Esophagus muscularis mucosa (tissue), 4 donors: Measurements from ENCODE around the gene KLHL4. TPM values are rescaled to one million over a fixed set of nuclear protein-coding genes. Genes with fewer than 3 reads are reported as not detected.
A peak's percentile ranks its signal among the peaks of the same experiment; 100 is the strongest.
"Not testable (repeated sequence)": the region's sequence is repeated elsewhere in the genome, so short reads cannot be mapped to it uniquely, and the experiment has no call there.

Source experiments
- DNase-seq: peaks from one replicate; pipeline ENCODE4 v3.0.0-alpha.2; 2017; ENCODE audit errors: extremely low spot score
- H3K27ac ChIP-seq, 4 donors: fragments of 200-600 bp; sonication (generic); replicated peaks in 1 of 4; 1 replicate in 3 of 4; 2 replicates in 1 of 4; pipeline ENCODE4 v1.5.1; 2016 to 2019; ENCODE audit warnings: mild to moderate bottlenecking in 1 of 4
- H3K27me3 ChIP-seq, 4 donors: fragments of 200-600 bp; sonication (generic); one replicate each; pipeline versions ENCODE4 v1.5.1 to v1.6.0; 2016 to 2019
- H3K36me3 ChIP-seq, 4 donors: fragments of 200-600 bp; sonication (generic); one replicate each; pipeline ENCODE4 v1.5.1; 2016 to 2019
- H3K4me1 ChIP-seq, 4 donors: fragments of 200-600 bp; sonication (generic); one replicate each; pipeline ENCODE4 v1.5.1; 2016 to 2019
- H3K4me3 ChIP-seq, 4 donors: fragments of 200-600 bp; sonication (generic); 1 replicate in 2 of 4; 2 replicates in 2 of 4; pipeline ENCODE4 v1.5.1; 2016 to 2019; ENCODE audit warnings: mild to moderate bottlenecking in 4 of 4, moderate library complexity in 1 of 4
- H3K9me3 ChIP-seq, 4 donors: fragments of 200-600 bp; sonication (generic); 1 replicate in 3 of 4; 2 replicates in 1 of 4; pipeline ENCODE4 v1.5.1; 2016 to 2019
- EP300 ChIP-seq: sonication (generic); formaldehyde crosslinking; IDR thresholded peaks from one replicate; pipeline ENCODE4 v1.6.1; 2017; ENCODE audit warnings: antibody characterized with exemption
- POLR2A ChIP-seq: fragments of 450-650 bp; IDR thresholded peaks from one replicate; pipeline ENCODE4 v1.6.1; 2017; ENCODE audit warnings: antibody characterized with exemption, moderate library complexity, mild to moderate bottlenecking, low read depth
- POLR2AphosphoS5 ChIP-seq, 2 donors: sonication (generic); formaldehyde crosslinking; IDR thresholded peaks; one replicate each; pipeline ENCODE4 v1.6.1; 2017; ENCODE audit warnings: antibody characterized with exemption in 2 of 2
- WGBS: methylation state at CpG from one replicate; pipeline ENCODE4 v1.1.5; 2018; 5-methylcytosine and 5-hydroxymethylcytosine counted together
- intact Hi-C: fragments of 100-400 bp; cut with DNase I; formaldehyde crosslinking; loops from one replicate; pipeline ENCODE4 v1.15.1; 2023
- total RNA-seq, 4 donors: library from RNA; depleted of rRNA; stranded (reverse); fragments of >200 nt; gene quantifications; one replicate each; pipeline versions ENCODE4 v1.1.0 to v1.2.1, GENCODE V29; 2016
- TF ChIP-seq, protein P1 (sequence below), 3 experiments: fragments of 200-600 bp in 2 of 3; fragments of 450-650 bp in 1 of 3; sonication (generic) in 2 of 3; IDR thresholded peaks; one replicate each; pipeline ENCODE4 v1.5.1; 2017 to 2019; ENCODE audit warnings: antibody characterized with exemption in 3 of 3, mild to moderate bottlenecking in 2 of 3, moderate library complexity in 1 of 3

The KLHL4 gene
- total RNA-seq, 4 donors from 2014 or later: 1.0 to 3.0 (median 2.1) TPM

- Histone ChIP-seq H3K36me3 (no peaks in the 10 kb centered on the region), H3K4me1 (no peaks in the 10 kb centered on the region), H3K27ac (no peak overlapping the region), H3K27me3 (no peaks in the 10 kb centered on the region), H3K4me3 (no peak overlapping the region), H3K9me3 (no peaks in the 10 kb centered on the region)
- no peak for DNase-seq
- intact Hi-C loops: loop anchor here (5.0 kb wide), 1 partner anchor 326 kb away; no protein-coding TSS in a partner anchor
- no peak for TF ChIP-seq EP300
- TF ChIP-seq POLR2AphosphoS5 (IDR thresholded peaks at IDR 0.05): no peak
- no peak for TF ChIP-seq POLR2A
- TF ChIP-seq, protein P1, sequence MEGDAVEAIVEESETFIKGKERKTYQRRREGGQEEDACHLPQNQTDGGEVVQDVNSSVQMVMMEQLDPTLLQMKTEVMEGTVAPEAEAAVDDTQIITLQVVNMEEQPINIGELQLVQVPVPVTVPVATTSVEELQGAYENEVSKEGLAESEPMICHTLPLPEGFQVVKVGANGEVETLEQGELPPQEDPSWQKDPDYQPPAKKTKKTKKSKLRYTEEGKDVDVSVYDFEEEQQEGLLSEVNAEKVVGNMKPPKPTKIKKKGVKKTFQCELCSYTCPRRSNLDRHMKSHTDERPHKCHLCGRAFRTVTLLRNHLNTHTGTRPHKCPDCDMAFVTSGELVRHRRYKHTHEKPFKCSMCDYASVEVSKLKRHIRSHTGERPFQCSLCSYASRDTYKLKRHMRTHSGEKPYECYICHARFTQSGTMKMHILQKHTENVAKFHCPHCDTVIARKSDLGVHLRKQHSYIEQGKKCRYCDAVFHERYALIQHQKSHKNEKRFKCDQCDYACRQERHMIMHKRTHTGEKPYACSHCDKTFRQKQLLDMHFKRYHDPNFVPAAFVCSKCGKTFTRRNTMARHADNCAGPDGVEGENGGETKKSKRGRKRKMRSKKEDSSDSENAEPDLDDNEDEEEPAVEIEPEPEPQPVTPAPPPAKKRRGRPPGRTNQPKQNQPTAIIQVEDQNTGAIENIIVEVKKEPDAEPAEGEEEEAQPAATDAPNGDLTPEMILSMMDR (IDR thresholded peaks at IDR 0.05): no peak
These were observed 145.8 kb downstream of the KLHL4 start for GRCh38 chrX:87663421-87663820.

- Histone ChIP-seq H3K36me3 (no peaks in the 10 kb centered on the region), H3K27ac (no peak overlapping the region), H3K27me3 (no peaks in the 10 kb centered on the region), H3K9me3 (no peaks in the 10 kb centered on the region), H3K4me1 (no peaks in the 10 kb centered on the region), H3K4me3 (no peak overlapping the region)
- intact Hi-C loops: loop anchor here (5.0 kb wide), 1 partner anchor 327 kb away; no protein-coding TSS in a partner anchor
- 11% methylated on average over 2 of the region's 2 CpGs for WGBS
- TF ChIP-seq, protein P1 (IDR thresholded peaks at IDR 0.05): peak; percentile 36 to 47 (median 45)
- no peak for TF ChIP-seq POLR2A
- TF ChIP-seq POLR2AphosphoS5 (IDR thresholded peaks at IDR 0.05): no peak
- TF ChIP-seq EP300: no peak
- no peak for DNase-seq
These were observed 146.8 kb downstream of the KLHL4 start for GRCh38 chrX:87664381-87664780.

GRCh38 chrX:87679849-87680248, 162.2 kb downstream of the KLHL4 start:
- 65% methylated on average over 1 of the region's 1 CpG for WGBS
- DNase-seq: no peak
- no peaks in the 10 kb centered on the region for H3K36me3 ChIP-seq
- intact Hi-C loops: no loop called here
- H3K27ac ChIP-seq: no peak overlapping the region
- H3K4me3 ChIP-seq: no peak overlapping the region
- H3K9me3 ChIP-seq: no peaks in the 10 kb centered on the region
- H3K4me1 ChIP-seq: no peaks in the 10 kb centered on the region
- H3K27me3 ChIP-seq: no peaks in the 10 kb centered on the region
- TF ChIP-seq, protein P1 (IDR thresholded peaks at IDR 0.05): no peak
- TF ChIP-seq EP300 (no peak), POLR2A (no peak), POLR2AphosphoS5 (IDR thresholded peaks at IDR 0.05) (no peak)

DNA sequence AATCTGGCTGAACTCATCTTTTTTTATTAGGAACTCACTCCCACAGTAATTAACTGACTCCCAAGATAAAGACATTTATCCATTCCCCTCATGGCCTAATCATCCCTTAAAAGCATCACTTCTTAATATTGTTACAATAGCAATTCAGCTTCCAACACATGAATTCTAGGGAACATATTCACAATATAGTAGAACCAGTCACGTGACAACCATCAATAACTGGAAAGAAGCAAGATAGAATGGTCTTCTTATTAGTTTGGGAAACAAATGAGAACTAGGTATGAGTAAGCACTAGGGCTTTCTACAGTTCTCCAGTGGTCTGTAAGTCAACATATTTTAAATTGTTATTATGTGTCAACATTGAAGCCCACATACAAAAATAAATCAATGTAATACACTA, 170.1 kb downstream of the KLHL4 start:
- H3K4me3 ChIP-seq: no peak overlapping the region
- no peak overlapping the region for H3K27ac ChIP-seq
- H3K9me3 ChIP-seq: no peaks in the 10 kb centered on the region
- WGBS: 80% methylated on average over 1 of the region's 1 CpG
- no peaks in the 10 kb centered on the region for H3K27me3 ChIP-seq
- intact Hi-C loops: no loop called here
- TF ChIP-seq POLR2A: no peak
- no peak for TF ChIP-seq POLR2AphosphoS5 (IDR thresholded peaks at IDR 0.05)
- TF ChIP-seq, protein P1 (IDR thresholded peaks at IDR 0.05): no peak
- no peak for TF ChIP-seq EP300
- H3K36me3 ChIP-seq: no peaks in the 10 kb centered on the region
- DNase-seq: no peak
- no peaks in the 10 kb centered on the region for H3K4me1 ChIP-seq

- whole genome bisulfite sequencing: 78% methylated on average over 5 of the region's 5 CpGs
- DNase-seq, intact Hi-C loops, H3K4me3 ChIP-seq, H3K9me3 ChIP-seq, H3K36me3 ChIP-seq, H3K27ac ChIP-seq, H3K4me1 ChIP-seq, H3K27me3 ChIP-seq: not testable (repeated sequence)
These were observed 170.6 kb downstream of the KLHL4 start for GRCh38 chrX:87688113-87688748.

- intact Hi-C loops, H3K4me1 ChIP-seq, H3K36me3 ChIP-seq, H3K27ac ChIP-seq, H3K27me3 ChIP-seq, H3K9me3 ChIP-seq, DNase-seq, H3K4me3 ChIP-seq: not testable (repeated sequence)
- WGBS: 91% methylated on average over 7 of the region's 7 CpGs
These were observed 171.6 kb downstream of the KLHL4 start for GRCh38 chrX:87689218-87689617.
